ENCODE measurements around the gene C3orf80. TPM values are rescaled to one million over a fixed set of nuclear protein-coding genes. Genes with fewer than 3 reads are reported as not detected.

The C3orf80 gene
- total RNA-seq, 1 experiment from 2014 or later, result 0.13 TPM

- Histone ChIP-seq H2BK5ac (ENCODE audit: insufficient read length, low read length) (no peak overlapping the region), H4K20me1 (ENCODE audit: control insufficient read depth, insufficient read depth, insufficient read length) (no peaks in the 10 kb centered on the region), H4K8ac (replicated peaks; ENCODE audit: insufficient read length, low read depth, low read length) (no peak overlapping the region), H3T11ph (ENCODE audit: low read length) (no peak overlapping the region), H3K9ac (ENCODE audit: extremely low read depth, insufficient read length, low read length) (no peak overlapping the region), H2AK5ac (ENCODE audit: insufficient read length, low read length) (no peak overlapping the region), H3K56ac (ENCODE audit: insufficient read length, low read depth, low read length) (no peak overlapping the region), H3K27ac (ENCODE audit: insufficient read length, low read depth, low read length) (no peak overlapping the region), H2BK15ac (ENCODE audit: low read depth, low read length) (no peak overlapping the region), H3K79me1 (ENCODE audit: insufficient read depth, low read depth, low read length, poor library complexity, severe bottlenecking) (no peaks in the 10 kb centered on the region), H3K23me2 (ENCODE audit: insufficient read length, low read depth, low read length, poor library complexity, severe bottlenecking) (no peaks in the 10 kb centered on the region), H3K9me3 (ENCODE audit: control insufficient read depth, low read depth, low read length) (no peaks in the 10 kb centered on the region), H2BK20ac (ENCODE audit: low read depth, low read length, poor library complexity, severe bottlenecking) (no peak overlapping the region), H3K4me2 (ENCODE audit: insufficient read depth, insufficient read length, low read length) (no peak overlapping the region), H3K23ac (ENCODE audit: insufficient read length, low read depth, low read length) (no peak overlapping the region), H3K4ac (ENCODE audit: low read depth, low read length) (no peak overlapping the region), H3K79me2 (ENCODE audit: insufficient read depth, low read length) (no peaks in the 10 kb centered on the region), H4K5ac (ENCODE audit: insufficient read length, low read depth, low read length) (no peak overlapping the region), H3K27me3 (ENCODE audit: insufficient read depth, low read length) (no peaks in the 10 kb centered on the region), H2AFZ (ENCODE audit: low read length) (no peak overlapping the region), H3K14ac (ENCODE audit: insufficient read depth, low read length) (no peak overlapping the region), H3K4me1 (ENCODE audit: insufficient read depth, low read length) (no peaks in the 10 kb centered on the region), H2BK120ac (ENCODE audit: low read depth, low read length, poor library complexity, severe bottlenecking) (no peak overlapping the region), H2BK12ac (ENCODE audit: insufficient read length, low read depth, low read length) (no peak overlapping the region), H3K18ac (ENCODE audit: insufficient read length, low read depth, low read length) (no peak overlapping the region), H4K91ac (ENCODE audit: insufficient read length, low read depth, low read length) (no peak overlapping the region)
- Mint-ChIP-seq H3K27me3 (ENCODE audit: low read depth) (no peaks in the 10 kb centered on the region; the same call in 1 of the 2 replicates), H3K9me3 (no peaks in the 10 kb centered on the region), H3K4me1 (no peaks in the 10 kb centered on the region), H3K36me3 (ENCODE audit: insufficient read depth in 1 of 3, low read depth in 3 of 3) (no peaks in the 10 kb centered on the region), H3K27ac (no peak overlapping the region), H3K4me3 (no peak overlapping the region)
- no CpG with 5 or more reads among the region's 1 CpG for WGBS (ENCODE audit: extremely low coverage, insufficient read length, low lambda C conversion rate)
- TF ChIP-seq CTCF (conservative IDR thresholded peaks at IDR 0.05), result no peak
- DNase-seq, result no peak
Measured at GRCh38 chr3:160192310-160193029, 32.8 kb upstream of the C3orf80 start.
